ENCODE results near the gene MED15.

MED15 gene

DNA sequence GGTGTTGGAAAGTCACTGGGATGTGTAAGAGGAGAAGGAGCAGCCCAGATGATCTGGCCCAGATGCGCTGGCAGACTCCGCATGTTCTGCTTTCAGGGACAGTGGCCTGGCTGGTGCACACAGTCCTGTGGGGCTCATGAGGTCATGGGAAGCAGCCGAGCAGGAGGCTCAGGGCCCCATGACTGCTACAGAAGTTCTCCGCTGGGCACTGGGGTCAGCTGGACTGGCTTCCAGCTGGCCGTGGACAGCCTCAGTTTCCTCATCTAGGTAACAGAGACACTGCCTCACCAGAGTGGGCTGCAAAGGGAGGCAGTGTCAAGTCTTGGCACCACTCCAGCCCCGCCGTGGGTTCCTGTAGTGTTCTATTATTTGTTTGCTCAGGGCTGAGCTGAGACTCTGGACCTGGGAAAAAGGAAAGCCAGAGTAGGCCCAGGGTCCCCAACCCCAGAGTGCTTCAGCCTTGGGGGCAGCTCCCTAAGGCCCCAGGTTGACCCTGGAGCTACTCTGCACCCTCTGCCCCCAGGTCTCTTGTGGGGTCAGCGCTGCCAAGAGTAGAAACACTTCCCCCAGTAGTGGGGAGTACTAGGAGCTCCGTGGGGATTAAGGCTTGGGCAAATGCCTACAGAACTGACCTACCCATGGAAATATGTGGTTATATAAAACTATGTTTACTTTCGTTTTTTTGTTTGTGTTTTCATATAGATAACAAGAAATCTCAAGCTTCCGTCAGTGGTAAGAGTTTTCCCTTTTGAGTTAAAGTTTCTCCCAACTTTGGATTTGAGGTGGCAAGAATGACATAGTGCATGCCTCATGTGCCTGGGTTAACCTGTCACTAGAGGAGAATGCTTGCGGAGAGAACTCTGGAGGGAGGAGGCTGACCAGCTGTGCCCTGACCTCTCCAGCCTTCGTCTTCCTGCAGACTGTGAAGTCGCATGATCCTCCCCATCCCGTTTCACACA lies 45.3 kb downstream of the MED15 start:
- peak; percentile 79 for DNase-seq (ENCODE audit: low read depth)

DNA sequence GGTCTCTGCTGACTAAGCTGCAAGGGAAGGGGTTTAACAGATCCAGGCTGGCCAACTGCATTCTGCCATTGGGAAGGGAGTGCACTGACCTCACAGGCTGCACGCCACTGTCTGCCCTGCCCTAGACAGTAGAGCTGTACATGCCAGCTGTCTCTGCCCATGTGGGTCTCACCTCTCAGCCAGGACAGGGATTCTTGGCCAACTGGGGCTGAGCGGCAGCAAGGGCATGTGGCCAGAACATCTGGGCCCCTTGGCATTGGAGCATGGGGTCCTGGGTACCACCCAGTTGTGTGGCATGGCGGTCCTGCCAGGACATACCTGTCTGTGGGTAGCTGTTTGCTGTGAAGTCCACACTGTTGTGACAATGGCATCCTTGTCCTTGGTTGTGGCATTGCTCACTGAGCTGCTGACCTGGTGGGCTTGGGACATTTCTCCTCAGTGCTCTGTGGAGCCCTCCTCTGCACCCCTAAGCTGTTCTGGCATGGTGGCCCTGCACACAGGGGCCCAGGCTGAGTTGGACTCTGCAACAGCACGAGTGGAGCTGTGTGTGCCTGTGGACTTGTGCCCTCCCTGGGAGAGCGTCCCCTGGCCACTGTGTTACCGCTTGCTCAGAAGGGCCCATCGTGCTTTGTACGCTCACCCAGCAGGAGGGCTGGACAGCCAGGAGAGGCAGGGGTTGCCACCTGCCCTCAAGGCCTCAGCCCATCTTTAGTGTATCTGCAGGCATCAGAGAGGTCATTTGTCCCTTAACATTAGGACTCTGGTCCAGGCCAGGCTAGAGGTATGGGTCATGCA lies 46.7 kb downstream of the MED15 start:
- DNase-seq (ENCODE audit: low read depth): no peak

DNA sequence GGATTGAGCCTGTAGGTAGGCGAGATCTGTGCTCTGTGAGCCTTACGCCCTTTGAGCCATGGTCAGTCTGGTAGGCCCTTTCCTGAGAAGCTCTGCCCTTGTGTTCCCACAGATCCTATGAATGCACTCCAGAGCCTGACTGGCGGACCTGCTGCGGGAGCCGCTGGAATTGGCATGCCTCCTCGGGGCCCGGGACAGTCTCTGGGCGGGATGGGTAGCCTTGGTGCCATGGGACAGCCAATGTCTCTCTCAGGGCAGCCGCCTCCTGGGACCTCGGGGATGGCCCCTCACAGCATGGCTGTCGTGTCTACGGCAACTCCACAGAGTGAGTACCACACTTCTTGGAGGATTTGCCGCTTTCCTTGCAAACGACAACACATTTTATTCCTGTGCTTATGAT lies 47.4 kb downstream of the MED15 start:
- no peak for DNase-seq (ENCODE audit: low read depth)

GRCh38 chr22:20558534-20558933 lies 51.1 kb downstream of the MED15 start:
- DNase-seq (ENCODE audit: low read depth): no peak

- DNase-seq (ENCODE audit: low read depth): no peak
Observed at GRCh38 chr22:20559174-20559760, 51.9 kb downstream of the MED15 start.

DNA sequence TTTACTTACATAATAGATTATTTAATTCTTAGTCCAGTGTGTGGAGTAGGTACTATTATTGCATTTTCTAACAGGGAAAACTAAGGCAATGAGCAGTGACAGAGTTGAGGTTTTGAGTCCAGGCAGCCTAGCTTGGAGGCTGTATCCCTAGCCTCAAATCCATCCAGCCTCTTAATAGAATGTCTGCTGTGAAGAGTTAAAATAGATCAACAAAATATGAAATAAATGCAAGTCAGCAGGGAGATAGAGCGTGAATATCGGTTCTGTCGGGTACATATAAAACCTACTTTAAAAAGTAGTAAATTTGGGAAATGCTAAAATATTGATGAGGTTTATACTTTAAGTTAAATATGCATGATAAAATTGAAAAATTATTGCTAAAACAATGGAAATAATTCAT lies 53.3 kb downstream of the MED15 start:
- DNase-seq (ENCODE audit: low read depth): no peak

- no peak for DNase-seq (ENCODE audit: low read depth)
Observed at GRCh38 chr22:20561882-20562281, 54.5 kb downstream of the MED15 start.

- DNase-seq (ENCODE audit: low read depth): no peak
Observed at GRCh38 chr22:20562607-20563465, 55.4 kb downstream of the MED15 start.

DNA sequence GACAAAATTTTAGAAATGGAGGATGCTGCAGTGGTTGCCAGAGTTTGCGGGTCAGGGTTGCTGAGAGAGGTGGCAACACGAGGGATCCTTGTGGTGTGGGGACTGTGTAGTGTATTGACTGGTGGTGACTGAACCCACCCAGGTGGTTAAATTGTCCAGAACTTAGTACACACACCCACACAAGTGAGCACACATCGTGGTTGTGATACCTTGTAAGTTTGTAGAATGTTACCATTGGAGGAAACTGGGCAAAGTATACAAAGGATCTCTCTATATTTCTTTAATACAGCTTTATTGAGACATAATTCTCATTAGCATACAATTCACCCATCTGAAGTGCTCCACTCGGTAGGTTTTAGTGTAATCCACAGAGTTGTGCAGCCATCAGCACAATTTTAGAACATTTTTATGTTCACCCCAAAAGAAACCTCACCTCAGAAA lies 56.1 kb downstream of the MED15 start:
- no peak for DNase-seq (ENCODE audit: low read depth)

DNA sequence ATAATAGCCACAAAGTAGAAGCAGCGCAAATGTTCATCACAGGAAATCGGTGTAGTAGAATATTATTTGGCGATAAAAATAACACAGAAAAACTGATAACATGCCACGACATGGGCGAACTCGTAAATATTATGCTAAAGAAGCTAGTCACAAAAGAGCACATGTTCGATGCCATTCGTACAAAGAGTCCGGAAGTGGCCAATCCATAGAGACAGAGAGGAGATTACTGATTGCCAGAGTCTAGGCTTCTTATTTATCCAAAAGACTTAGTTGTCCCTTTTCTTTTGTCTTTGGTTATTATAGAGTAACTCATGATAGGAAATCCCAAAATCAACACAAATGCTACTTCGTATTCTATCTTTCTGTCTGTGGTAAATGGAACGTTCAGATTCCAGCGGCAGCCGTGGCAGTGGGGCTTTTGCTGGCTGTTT lies 56.5 kb downstream of the MED15 start:
- DNase-seq (ENCODE audit: low read depth): no peak

- no peak for DNase-seq (ENCODE audit: low read depth)
Observed at GRCh38 chr22:20565079-20565734, 57.8 kb downstream of the MED15 start.

DNA sequence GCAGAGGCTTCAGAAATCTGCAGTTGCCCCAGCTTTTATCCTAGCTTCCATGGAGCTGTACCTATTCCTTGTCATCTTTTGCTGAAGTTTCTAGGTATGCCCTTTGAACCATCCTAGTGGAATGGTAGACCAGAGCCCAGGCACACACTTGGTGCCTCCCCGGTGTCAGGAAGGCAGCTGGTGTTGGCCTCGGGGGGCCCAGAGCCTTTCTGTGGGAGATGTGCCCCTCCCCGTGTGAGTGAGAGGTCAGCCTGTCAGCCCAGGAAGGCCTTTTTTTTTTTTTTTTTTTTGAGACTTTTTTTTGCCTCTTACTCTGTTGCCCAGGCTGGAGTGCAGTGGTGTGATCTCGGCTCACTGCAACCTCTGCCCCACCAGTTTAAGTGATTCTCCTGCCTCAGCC lies 58.4 kb downstream of the MED15 start:
- no peak for DNase-seq (ENCODE audit: low read depth)

DNA sequence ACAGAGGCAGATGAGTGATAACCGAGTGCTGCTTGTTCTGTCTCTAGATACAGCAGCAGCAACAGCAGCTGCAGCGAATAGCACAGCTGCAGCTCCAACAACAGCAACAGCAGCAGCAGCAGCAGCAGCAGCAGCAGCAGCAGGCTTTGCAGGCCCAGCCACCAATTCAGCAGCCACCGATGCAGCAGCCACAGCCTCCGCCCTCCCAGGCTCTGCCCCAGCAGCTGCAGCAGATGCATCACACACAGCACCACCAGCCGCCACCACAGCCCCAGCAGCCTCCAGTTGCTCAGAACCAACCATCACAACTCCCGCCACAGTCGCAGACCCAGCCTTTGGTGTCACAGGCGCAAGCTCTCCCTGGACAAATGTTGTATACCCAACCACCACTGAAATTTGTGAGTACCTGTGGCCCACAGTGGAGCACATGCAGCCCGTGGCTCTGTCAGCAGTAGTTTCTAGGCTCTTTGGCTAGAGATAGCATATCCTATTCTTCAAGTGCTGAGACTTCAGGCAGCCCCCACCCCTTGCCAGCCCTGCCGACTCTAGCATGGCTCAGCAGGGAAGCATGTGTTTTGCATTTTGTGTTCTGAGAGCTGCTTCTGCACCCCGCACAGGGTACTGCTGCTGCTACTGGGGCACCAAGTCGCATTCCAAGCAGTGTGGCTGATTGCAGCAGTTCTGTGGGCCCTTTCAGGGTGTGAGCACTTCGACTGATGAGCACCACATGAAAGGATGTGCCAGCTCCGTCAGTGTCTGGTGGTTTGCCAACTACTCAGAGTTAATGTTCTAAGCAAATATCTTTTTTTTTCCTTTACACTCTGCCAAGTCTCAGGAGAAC lies 59.2 kb downstream of the MED15 start:
- DNase-seq (ENCODE audit: low read depth): peak; percentile 74

DNA sequence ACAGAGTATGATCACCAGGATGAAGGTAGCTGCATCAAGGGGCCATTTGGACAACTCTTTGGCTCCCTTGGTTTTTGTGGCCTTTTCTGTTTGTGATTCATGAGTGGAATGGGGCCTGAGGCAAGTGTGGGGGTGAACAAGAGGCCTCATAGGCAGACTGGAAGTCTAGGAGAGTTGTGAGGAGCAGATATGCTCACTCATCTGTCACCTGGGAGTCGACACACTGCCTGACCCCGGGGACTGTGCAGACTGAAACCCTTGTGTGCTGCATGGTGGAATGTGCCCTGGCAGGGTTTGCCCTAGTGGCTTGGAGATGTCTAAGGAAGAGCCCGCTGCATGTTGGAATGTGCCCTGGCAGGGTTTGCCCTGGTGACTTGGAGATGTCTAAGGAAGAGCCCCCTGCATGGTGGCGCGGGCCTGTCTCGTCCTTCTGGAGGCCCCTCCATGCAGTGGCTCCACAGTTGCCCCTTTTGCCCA lies 60.0 kb downstream of the MED15 start:
- peak; percentile 59 for DNase-seq (ENCODE audit: low read depth)

DNA sequence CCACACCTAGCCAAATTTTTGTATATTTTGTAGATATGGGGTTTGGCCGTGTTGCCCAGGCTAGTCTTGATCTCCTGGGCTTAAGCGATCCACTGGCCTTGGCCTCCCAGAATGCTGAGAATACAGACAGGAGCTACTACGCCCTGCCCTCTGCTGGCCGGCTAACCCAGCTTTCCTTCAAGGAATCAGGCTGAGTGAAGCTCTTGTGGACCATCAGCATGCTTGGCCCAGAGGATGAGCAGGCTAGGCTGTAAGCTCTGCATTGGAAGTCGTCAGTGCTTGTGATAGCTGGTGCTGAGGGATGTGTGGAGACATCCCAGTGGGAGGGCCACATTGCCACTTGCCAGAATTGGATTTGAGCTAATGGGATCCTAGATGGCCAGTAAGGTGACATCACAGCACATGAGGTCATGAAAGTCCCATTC lies 60.6 kb downstream of the MED15 start:
- DNase-seq (ENCODE audit: low read depth): peak; percentile 56

GRCh38 chr22:20568502-20569058 lies 61.2 kb downstream of the MED15 start:
- no peak for DNase-seq (ENCODE audit: low read depth)

DNA sequence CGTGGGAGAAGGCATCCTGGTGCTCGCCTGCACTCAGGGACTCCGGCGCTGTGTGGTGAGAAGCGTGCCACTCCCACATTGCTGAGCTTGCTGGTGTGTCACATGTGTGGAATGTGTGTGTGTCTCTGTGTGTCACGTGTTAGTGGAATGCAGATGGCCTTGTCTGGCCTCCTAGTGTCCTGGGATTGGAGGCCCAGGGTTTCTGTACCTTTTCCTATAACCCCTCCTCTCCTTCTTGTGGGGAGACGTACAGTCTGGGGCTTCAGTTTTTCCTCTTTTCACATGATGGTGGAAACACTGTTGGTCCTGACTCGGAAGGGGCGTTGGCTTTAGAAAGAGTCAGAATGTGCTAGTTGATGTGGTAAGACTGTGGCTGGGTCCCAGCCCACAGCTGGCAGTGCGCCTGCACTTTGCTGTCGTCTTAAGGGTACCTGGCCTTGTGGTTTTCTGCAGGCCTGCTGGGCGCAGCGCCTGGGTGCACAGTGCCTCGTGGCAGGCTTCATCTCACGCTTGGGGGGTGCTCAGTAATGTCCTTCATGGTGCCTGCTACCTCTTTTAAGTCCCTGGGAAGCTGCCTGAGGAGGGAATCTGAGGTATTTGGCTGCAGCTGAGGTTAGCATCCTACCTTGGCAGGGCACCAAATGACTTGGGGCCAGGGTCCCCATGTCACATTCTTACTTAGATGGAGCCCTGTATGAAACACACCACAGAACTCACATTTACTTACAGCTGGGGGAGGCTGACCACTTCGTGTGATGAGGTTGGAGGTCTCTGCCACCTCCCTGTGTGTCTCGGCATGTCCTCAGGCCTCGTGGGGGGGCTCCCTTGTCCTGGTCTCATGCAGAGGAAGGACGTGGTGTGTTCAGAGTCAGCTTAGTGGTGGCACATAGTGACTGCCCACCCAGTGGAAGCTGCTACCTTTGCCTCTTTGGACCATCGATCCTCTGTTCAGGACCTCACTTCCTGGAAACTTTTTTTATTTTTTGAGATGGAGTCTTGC lies 61.9 kb downstream of the MED15 start:
- peak; percentile 98 for DNase-seq (ENCODE audit: low read depth)

- no peak for DNase-seq (ENCODE audit: low read depth)
Observed at GRCh38 chr22:20571078-20571503, 63.7 kb downstream of the MED15 start.

All from GM04504 (cell line).